GM18505 (cell line): ENCODE measurements around the gene OVCA2.
A peak's percentile ranks its signal among the peaks of the same experiment; 100 is the strongest.

Experiments
- ATAC-seq: cut with Tn5 transposase; IDR thresholded peaks from one replicate; pipeline ENCODE4 v1.9.1; 2021; ENCODE audit not compliant: unreplicated experiment
- POLR2A ChIP-seq: IDR thresholded peaks from 4 replicates; pipeline ENCODE4 v1.6.1; 2011; ENCODE audit warnings: borderline replicate concordance; ENCODE audit not compliant: insufficient read depth, insufficient read length; ENCODE audit errors: extremely low read depth

OVCA2 gene

DNA sequence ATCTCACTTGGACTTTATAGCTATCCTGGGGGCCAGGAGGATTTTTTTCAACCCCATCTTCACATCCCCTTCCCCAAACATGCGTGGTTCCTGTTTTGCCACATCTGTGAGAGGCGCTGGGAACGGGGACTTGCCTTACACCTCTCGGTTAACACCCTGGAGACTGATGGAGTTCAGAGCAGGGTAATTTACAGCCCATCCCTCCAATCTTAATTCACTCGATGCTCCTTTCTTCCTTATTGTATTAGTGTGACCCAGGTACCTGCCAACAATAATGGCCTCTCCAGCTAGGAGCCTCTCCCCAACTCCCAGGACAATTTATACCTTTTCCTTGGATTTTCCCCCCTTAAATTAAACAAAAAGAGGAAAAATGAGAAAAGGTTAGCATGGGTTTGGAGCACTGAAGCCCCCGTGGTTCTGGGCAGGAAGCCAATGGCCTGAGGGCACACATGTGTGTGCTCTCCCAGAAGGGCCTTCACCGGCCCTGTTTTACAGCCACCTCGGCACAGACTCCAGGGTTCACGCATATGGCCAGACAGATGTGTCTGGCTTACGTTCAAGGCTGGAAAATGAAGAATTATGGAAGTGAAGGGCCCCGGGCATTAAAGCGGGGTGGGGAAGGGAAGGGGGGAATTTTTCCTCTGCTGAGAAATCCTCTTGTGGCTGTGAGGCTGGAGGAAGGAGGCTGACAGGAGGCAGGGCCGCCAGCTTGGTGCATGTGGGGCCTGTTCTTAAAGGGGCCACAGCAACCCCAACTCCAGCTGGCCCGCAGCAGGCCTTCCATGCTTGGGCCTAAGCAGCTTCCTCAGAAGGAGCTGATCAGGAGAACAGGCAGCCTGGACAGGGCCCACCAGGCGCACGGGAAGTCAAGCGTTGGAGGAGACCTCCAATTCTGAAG is 34.5 kb downstream of the OVCA2 start:
- ATAC-seq: no peak
- TF ChIP-seq POLR2A: no peak

- ATAC-seq: no peak
- TF ChIP-seq POLR2A: no peak
These were observed 35.2 kb downstream of the OVCA2 start for GRCh38 chr17:2077040-2077439.

GRCh38 chr17:2081564-2081963 is 39.7 kb downstream of the OVCA2 start:
- TF ChIP-seq POLR2A: no peak
- ATAC-seq: no peak

GRCh38 chr17:2082003-2082781 is 40.4 kb downstream of the OVCA2 start:
- no peak for ATAC-seq
- TF ChIP-seq POLR2A: no peak

- no peak for ATAC-seq
- no peak for TF ChIP-seq POLR2A
These were observed 41.8 kb downstream of the OVCA2 start for GRCh38 chr17:2083613-2084035.

- no peak for TF ChIP-seq POLR2A
- ATAC-seq: no peak
These were observed 42.4 kb downstream of the OVCA2 start for GRCh38 chr17:2084036-2084765.

DNA sequence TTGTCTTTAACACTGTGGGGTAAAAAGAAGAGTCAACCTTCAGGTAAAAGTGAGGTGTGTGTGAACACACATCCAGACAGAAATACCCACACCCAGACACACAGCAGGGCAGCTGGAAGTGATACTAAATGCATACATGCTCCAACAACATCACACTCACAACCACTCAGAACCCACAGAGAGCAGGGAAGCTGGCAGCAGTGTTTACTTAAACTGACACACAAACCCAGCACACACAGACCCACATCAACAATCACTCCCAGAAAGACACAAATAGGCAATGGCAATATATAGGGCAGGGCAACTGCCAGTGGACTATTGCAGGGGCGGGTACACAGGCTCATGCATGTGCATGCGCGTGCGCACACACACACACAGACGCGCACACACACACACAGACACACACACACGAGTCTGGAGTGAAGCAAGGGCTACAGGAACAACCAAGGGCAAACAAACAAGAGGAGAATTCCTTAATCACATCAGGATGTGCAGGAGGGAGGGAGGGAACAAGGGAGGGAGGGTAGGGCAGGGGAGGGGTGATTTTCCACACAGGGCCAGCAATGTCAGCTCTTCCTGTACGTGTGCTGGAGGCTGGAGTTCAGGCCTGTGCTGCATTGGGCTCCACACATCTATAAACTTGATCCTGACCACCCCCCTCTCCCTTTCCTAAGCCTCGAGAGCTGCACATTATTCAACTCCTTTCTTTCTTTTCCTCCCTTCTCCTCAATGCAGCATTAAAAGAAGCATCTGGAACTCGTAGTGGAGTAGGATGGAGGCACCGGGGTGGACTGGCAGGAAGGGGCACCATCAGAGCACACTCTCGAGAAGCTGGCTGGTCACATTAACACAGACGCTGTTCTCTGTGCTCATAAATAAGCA is 43.2 kb downstream of the OVCA2 start:
- ATAC-seq: no peak
- no peak for TF ChIP-seq POLR2A

DNA sequence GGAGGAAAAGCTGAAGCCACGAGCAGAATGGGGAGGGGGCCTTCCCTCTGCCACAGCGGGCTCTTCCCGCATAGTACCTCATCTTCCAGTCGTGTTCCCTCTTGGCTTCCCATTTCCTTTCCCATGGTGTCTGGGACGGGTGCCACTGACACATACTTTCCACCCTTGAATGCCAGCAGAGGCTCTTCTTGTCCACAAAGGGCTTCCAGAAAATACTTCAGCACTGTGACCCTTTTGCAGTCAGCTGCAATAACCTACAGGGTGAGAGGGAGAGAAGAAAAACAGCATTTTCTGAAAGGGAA is 43.8 kb downstream of the OVCA2 start:
- no peak for TF ChIP-seq POLR2A
- no peak for ATAC-seq

GRCh38 chr17:2086306-2086705 is 44.5 kb downstream of the OVCA2 start:
- peak; percentile 25 for TF ChIP-seq POLR2A
- ATAC-seq: no peak

- TF ChIP-seq POLR2A: no peak
- peak; percentile 48 for ATAC-seq
These were observed 45.9 kb downstream of the OVCA2 start for GRCh38 chr17:2087597-2088211.

DNA sequence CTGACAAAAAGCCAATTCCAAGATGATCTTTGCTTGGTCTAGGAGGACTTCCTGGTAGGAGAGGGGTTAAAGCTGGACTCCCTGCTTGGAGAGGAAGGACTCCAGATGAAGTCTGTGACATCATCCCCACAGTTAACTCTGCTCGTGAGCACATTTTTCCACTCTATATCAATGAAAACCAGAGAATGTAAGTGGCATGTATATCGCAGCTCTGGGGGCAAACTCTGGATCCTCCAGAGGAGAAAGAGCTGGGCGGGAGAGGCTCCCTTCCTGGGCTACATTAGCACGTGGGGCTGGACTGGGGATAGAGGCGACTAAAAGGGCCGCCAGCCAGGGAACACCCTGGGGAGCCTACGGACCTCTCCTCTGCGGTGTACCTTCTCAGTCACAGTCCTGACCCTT is 47.2 kb downstream of the OVCA2 start:
- no peak for TF ChIP-seq POLR2A
- peak; percentile 20 for ATAC-seq

- peak; percentile 26 for TF ChIP-seq POLR2A
- no peak for ATAC-seq
These were observed 48.4 kb downstream of the OVCA2 start for GRCh38 chr17:2090210-2090641.

- ATAC-seq: no peak
- no peak for TF ChIP-seq POLR2A
These were observed 49.1 kb downstream of the OVCA2 start for GRCh38 chr17:2090804-2091534.
